Psoas muscle (tissue), 8 donors: ENCODE data around the gene SPHK2. TPM values are rescaled to one million over a fixed set of nuclear protein-coding genes. Genes with fewer than 3 reads are reported as not detected.
"Not testable (repeated sequence)": the region's sequence is repeated elsewhere in the genome, so short reads cannot be mapped to it uniquely, and the experiment has no call there.

ENCODE experiments used
- ATAC-seq, 4 donors: fragments of 200-7000 bp; cut with Tn5 transposase; one replicate each; pipeline ENCODE4 v1.9.1; 2020; ENCODE audit warnings: moderate library complexity in 3 of 4, mild to moderate bottlenecking in 2 of 4
- DNase-seq, 2 donors: peaks; one replicate each; pipeline ENCODE4 v3.0.0-alpha.2; 2020
- H3K27ac ChIP-seq: fragments of 200-600 bp; one replicate; pipeline ENCODE4 v1.8.0; 2022
- H3K27me3 ChIP-seq, 3 donors: fragments of 200-600 bp in 1 of 3; one replicate each; pipeline versions ENCODE4 v1.6.1 to v1.8.0; 2013 to 2022; ENCODE audit warnings: low read length in 2 of 3, mild to moderate bottlenecking in 2 of 3, moderate library complexity in 1 of 3; ENCODE audit not compliant: insufficient read depth in 3 of 3
- H3K36me3 ChIP-seq, 2 donors: fragments of 200-600 bp in 1 of 2; one replicate each; pipeline versions ENCODE4 v1.6.1 to v1.8.0; 2013 to 2022; ENCODE audit warnings: low read depth in 1 of 2, mild to moderate bottlenecking in 1 of 2, moderate library complexity in 1 of 2; ENCODE audit not compliant: insufficient read depth in 1 of 2
- H3K4me1 ChIP-seq: fragments of 200-600 bp; one replicate; pipeline ENCODE4 v1.8.0; 2022
- H3K4me3 ChIP-seq: fragments of 200-600 bp; one replicate; pipeline ENCODE4 v1.8.0; 2022; ENCODE audit warnings: mild to moderate bottlenecking
- H3K9me3 ChIP-seq: fragments of 200-600 bp; one replicate; pipeline ENCODE4 v1.8.0; 2022
- CTCF ChIP-seq: fragments of 200-600 bp; IDR thresholded peaks from one replicate; pipeline ENCODE4 v1.8.0; 2022; ENCODE audit warnings: antibody characterized with exemption
- WGBS, 3 donors: extraction: QIAGEN DNeasy Blood & Tissue Kit; methylation state at CpG; one replicate each; pipeline versions ENCODE4 v1.1.6 to v1.1.7; 2013; 5-methylcytosine and 5-hydroxymethylcytosine counted together
- intact Hi-C, 2 donors: fragments of 100-400 bp; cut with DNase I; formaldehyde crosslinking; loops; one replicate each; pipeline versions ENCODE4 v1.11.0 to v1.14.2; 2022
- polyA plus RNA-seq, 3 donors: library from polyadenylated mRNA; stranded (reverse); fragments of 200-250 nt; gene quantifications; one replicate each; pipeline ENCODE4 v1.2.3, GENCODE V29; 2013
- total RNA-seq, 4 donors: library from RNA; stranded (reverse); fragmentation: NEBNext Ultra II Directional in 2 of 4; extraction: Animal tissue kit (Norgen Biotek cat#: 25700) in 2 of 4; gene quantifications; one replicate each; pipeline versions ENCODE4 v1.2.1 to v1.2.4, GENCODE V29; 2021 to 2023
- donor health status: healthy with polysubstance abuse.
- donor health status: DM: no; HTN: no; CAD: no; lungs with moderate emphysema.
- donor health status: Bipolar disorder and iron deficiency.
- donor health status: healthy.
- donor health status: DM: yes; HTN: yes; CAD: no.
- donor health status: DM: no; HTN: no; CAD: no.
- donor health status: DM: no; HTN: no; CAD: no.
- donor health status: DM: yes; HTN: yes; CAD: no.

Gene SPHK2
- total and polyA plus RNA-seq, 7 donors = 3.3 to 12.8 (median 5.0) TPM

GRCh38 chr19:48650974-48651682 lies 31.8 kb downstream of the SPHK2 start:
- no peak for DNase-seq
- H3K36me3 ChIP-seq = no peaks in the 10 kb centered on the region
- no peak for TF ChIP-seq CTCF
- no peak overlapping the region for H3K27ac ChIP-seq
- intact Hi-C loops = loop anchor here in 1 of 2 donors (5.0 kb wide), 1 partner anchor 56 kb away; no protein-coding TSS in a partner anchor
- H3K4me3 ChIP-seq = no peak overlapping the region
- 89 to 90% (median 89%) methylated on average over 12 of the region's 12 CpGs for WGBS, 3 donors
- H3K9me3 ChIP-seq = no peaks in the 10 kb centered on the region
- H3K27me3 ChIP-seq = no peaks in the 10 kb centered on the region
- no peaks in the 10 kb centered on the region for H3K4me1 ChIP-seq
- no peak for ATAC-seq

- intact Hi-C loops = loop anchor here in 1 of 2 donors (5.0 kb wide), 1 partner anchor 56 kb away; no protein-coding TSS in a partner anchor
- Histone ChIP-seq H3K36me3 (no peaks in the 10 kb centered on the region), H3K4me1 (no peaks in the 10 kb centered on the region), H3K9me3 (no peaks in the 10 kb centered on the region), H3K27me3 (no peaks in the 10 kb centered on the region), H3K4me3 (no peak overlapping the region), H3K27ac (no peak overlapping the region)
- no peak for DNase-seq
- no peak for TF ChIP-seq CTCF
- no peak for ATAC-seq
- WGBS, 3 donors = 69 to 94% (median 88%) methylated on average over 5 of the region's 5 CpGs
Measured at GRCh38 chr19:48651683-48652048, 32.4 kb downstream of the SPHK2 start.

- WGBS, 3 donors = 31 to 37% (median 32%) methylated on average over 11 of the region's 11 CpGs
- H3K4me1 ChIP-seq = no peaks in the 10 kb centered on the region
- ATAC-seq (no peak), DNase-seq (no peak)
- no peaks in the 10 kb centered on the region for H3K36me3 ChIP-seq
- H3K27ac ChIP-seq = no peak overlapping the region
- H3K9me3 ChIP-seq = no peaks in the 10 kb centered on the region
- intact Hi-C loops = loop anchor here in 1 of 2 donors (5.0 kb wide), 1 partner anchor 53 kb away; no protein-coding TSS in a partner anchor
- no peak for TF ChIP-seq CTCF
- no peak overlapping the region for H3K4me3 ChIP-seq
- no peaks in the 10 kb centered on the region for H3K27me3 ChIP-seq
Measured at GRCh38 chr19:48654299-48655059, 35.2 kb downstream of the SPHK2 start.

GRCh38 chr19:48656840-48657474 lies 37.7 kb downstream of the SPHK2 start:
- H3K27ac ChIP-seq = no peak overlapping the region

GRCh38 chr19:48657828-48658227 lies 38.5 kb downstream of the SPHK2 start:
- whole genome bisulfite sequencing, 3 donors = 92 to 98% (median 97%) methylated on average over 5 of the region's 5 CpGs
- intact Hi-C loops, ATAC-seq: not testable (repeated sequence)

More at GRCh38 chr19:48656840-48657474, 37.7 kb downstream of the SPHK2 start:
- DNase-seq (no peak), ATAC-seq (no peak)
- Histone ChIP-seq H3K27me3 (no peaks in the 10 kb centered on the region), H3K4me3 (no peak overlapping the region), H3K9me3 (no peaks in the 10 kb centered on the region), H3K4me1 (no peaks in the 10 kb centered on the region), H3K36me3 (no peaks in the 10 kb centered on the region)
- whole genome bisulfite sequencing, 3 donors = 48 to 55% (median 50%) methylated on average over 16 of the region's 16 CpGs
- TF ChIP-seq CTCF = no peak
- intact Hi-C loops = no loop called here

More at GRCh38 chr19:48657828-48658227, 38.5 kb downstream of the SPHK2 start:
- not testable (repeated sequence) for DNase-seq, H3K9me3 ChIP-seq, H3K4me1 ChIP-seq, H3K27me3 ChIP-seq, H3K27ac ChIP-seq, H3K4me3 ChIP-seq, H3K36me3 ChIP-seq
